Erythroblast (primary cell): Measurements from ENCODE around the gene MLST8.
A peak's percentile ranks its signal among the peaks of the same experiment; 100 is the strongest.
"Not testable (repeated sequence)": the region's sequence is repeated elsewhere in the genome, so short reads cannot be mapped to it uniquely, and the experiment has no call there.

Source experiments
- DNase-seq, 2 experiments: peaks; one replicate each; lab custom pipeline; 2025; lab: John Stamatoyannopoulos, UW
- GATA1 ChIP-seq: IDR thresholded peaks from 2 replicates; pipeline ENCODE4 v1.6.1; 2011; ENCODE audit warnings: low read depth, mild to moderate bottlenecking, control low read depth, low read length, moderate library complexity
- POLR2A ChIP-seq: IDR thresholded peaks from 2 replicates; pipeline ENCODE4 v1.6.1; 2011; ENCODE audit warnings: mild to moderate bottlenecking, low read length

Gene MLST8

DNA sequence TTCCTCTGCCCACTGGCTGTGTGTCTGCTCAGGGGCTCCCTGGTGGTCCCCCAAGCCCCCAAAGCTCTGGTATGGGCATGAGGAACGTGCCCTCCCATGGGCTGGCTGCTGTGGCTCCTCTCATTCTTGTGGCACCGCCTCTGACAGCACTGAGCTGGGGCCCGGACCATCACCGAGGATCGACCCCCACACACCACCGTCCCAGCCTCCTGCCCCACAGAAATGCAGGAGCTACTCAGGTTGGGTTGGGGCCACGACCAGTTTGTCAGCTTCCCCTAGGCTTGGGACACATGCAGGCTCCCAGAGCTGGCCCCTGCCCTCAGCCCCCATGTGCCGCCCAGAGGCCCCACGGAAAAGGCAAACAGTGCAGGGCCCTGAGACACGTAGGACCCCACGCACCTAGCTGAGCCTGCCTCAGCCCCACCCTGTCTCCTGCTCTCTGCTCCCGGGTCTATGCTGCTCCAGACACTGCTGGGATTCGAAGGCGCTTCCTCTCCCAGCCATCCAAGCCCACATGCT, 5.6 kb upstream of the MLST8 start:
- no peak for DNase-seq
- TF ChIP-seq POLR2A (no peak), GATA1 (no peak)

DNA sequence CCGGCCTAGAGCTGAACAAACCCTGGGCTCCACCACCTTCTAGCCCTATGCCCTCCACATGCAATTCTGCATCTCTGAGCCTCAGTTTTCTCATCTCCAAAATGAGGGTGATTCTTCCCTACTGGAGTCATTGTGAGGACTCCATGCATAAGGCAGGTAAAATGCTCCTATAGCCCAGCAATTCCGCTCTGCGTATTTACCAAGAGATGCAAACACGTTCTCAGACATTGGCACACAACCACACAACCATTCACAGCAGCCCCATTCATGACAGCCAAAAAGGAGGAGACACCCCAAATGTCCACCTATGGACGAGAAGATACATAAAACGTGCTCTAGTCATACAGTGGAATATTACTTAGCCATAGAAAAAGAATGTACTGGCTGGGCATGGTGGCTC, 4.9 kb upstream of the MLST8 start:
- no peak for TF ChIP-seq GATA1
- no peak for TF ChIP-seq POLR2A
- no peak for DNase-seq

DNA sequence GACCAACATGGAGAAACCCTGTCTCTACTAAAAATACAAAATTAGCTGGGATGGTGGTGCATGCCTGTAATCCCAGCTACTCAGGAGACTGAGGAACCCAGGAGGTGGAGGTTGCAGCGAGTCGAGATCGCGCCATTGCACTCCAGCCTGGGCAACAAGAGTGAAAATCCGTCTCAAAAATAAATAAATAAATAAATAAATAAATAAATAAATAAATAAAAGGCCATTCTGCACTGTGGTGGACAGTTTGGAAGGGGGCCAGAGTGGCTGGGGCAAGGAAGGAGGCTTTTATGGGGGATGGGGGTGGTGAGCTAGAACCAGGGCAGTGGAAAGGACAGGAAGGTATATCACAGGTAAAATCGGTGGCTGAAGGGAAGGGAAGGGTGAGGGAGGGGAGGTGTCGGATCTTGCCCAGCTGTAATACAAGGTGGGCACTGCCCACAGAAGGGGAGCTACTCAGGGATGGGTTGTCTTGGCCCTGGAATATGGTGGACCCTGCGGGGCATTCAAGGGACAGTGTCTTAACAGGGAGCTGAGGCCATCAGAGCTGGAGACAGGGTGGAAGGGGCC, 2.0 kb upstream of the MLST8 start:
- not testable (repeated sequence) for DNase-seq

DNA sequence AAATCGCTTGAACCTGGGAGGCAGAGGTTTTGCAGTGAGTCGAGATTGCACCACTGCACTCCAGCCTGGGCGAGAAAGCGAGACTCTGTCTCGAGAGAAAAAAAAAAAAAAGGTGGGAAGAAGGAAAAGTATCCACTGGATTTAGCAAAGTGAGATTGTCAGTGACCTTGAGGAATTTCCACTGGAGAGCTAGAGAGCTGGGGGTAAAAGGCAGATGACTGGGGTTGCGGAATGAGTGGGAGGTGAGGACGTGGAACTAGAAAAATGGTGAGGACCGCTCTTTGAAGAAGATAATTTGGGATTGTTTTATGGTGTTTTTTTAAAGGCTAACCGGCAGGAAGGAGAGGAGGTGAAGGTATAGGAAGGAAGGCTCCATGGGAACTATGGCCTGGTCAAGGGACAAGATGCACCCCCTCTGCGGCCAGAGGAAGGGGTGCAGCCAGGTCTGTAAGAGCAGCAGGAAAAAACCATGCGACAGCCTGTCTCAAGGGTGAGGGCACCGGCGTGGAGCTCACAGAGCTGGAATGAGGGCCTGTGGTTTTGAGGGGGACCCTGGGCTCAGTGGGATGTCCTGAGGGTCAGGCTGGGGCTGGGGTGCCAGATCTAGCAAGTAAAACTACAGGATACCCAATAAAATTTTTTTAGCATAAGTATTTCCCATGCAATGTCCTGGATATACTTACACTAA, 694 bp upstream of the MLST8 start:
- no peak for DNase-seq
- TF ChIP-seq GATA1, result no peak
- no peak for TF ChIP-seq POLR2A

DNA sequence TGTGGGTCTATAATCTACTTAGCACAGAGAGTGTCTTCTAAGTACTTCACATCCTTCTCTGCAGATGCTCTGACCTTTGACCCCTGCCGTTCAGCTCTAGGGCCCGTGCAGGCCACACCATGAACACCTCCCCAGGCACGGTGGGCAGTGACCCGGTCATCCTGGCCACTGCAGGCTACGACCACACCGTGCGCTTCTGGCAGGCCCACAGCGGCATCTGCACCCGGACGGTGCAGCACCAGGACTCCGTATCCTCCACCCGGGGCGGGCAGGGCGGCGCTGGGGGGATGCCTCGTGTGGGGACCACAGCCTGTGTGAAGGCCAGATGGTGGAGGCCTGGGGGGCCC, 686 bp downstream of the MLST8 start:
- TF ChIP-seq GATA1, result no peak
- DNase-seq, result no peak

DNA sequence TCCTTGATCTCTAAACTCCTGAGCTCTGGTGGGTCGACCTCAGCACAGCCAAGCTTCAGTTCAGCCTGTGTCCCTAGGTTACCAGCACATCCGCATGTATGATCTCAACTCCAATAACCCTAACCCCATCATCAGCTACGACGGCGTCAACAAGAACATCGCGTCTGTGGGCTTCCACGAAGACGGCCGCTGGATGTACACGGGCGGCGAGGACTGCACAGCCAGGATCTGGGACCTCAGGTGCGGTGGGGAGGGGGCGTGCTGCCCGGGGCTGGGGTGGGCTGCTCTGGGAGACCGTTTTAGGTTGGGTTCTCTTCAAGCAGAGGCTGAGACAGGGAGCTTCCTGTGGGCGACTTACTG, 1.1 kb downstream of the MLST8 start:
- TF ChIP-seq GATA1, result no peak
- no peak for TF ChIP-seq POLR2A
- DNase-seq, result no peak

DNA sequence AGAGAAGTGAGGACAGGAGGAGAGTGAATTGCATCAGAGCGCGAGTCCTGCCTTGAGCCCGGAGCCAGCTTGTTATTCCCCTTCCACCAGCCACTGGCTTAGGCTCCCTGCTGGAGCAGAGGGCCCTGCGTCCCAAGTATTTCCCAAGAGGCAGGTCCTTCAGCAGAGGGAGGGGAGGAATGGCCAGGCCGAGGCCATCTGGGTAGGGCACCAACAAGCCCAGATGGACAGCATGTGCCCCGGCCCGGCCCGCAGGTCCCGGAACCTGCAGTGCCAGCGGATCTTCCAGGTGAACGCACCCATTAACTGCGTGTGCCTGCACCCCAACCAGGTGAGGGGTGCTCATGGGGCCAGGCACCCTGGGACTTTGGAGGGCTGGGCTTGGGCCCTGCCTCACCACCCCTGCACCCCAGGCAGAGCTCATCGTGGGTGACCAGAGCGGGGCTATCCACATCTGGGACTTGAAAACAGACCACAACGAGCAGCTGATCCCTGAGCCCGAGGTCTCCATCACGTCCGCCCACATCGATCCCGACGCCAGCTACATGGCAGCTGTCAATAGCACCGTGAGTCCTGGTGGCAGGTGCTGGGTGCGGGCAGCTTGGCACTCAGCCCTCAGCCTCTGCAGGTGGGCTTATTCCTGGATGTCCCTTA, 1.7 kb downstream of the MLST8 start:
- TF ChIP-seq POLR2A, result no peak
- DNase-seq, result no peak

DNA sequence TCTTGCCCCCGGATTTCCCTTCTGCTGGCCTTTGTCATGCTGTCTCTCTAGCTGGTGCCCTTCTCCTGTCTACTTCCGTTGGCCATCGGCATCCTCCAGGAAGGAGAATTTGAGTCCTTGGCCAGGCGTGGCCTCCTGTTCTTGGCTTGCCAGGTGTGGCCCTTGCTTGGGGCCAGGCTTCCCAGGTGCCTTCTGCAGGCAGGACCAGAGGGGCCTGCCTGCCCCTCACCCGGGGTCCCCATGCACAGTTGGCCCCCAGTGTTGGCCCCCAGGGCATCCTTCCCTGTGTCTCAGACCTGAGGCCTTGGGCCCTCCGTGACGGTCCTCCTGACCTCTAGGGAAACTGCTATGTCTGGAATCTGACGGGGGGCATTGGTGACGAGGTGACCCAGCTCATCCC, 2.6 kb downstream of the MLST8 start:
- TF ChIP-seq GATA1, result no peak
- no peak for TF ChIP-seq POLR2A
- no peak for DNase-seq

DNA sequence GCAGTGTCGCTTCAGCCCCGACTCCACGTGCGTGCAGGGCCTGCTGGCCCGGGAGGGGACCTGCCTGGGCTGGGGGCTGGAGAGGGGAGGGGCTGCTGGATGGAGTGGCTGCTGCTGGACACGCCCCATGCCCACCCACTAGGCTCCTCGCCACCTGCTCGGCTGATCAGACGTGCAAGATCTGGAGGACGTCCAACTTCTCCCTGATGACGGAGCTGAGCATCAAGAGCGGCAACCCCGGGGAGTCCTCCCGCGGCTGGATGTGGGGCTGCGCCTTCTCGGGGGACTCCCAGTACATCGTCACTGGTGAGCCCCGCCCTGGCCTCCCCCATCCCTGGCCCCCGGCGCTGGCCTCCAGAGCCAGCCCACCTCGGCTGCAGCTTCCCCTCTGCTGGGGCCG, 3.1 kb downstream of the MLST8 start:
- DNase-seq, result no peak
- no peak for TF ChIP-seq GATA1
- no peak for TF ChIP-seq POLR2A

DNA sequence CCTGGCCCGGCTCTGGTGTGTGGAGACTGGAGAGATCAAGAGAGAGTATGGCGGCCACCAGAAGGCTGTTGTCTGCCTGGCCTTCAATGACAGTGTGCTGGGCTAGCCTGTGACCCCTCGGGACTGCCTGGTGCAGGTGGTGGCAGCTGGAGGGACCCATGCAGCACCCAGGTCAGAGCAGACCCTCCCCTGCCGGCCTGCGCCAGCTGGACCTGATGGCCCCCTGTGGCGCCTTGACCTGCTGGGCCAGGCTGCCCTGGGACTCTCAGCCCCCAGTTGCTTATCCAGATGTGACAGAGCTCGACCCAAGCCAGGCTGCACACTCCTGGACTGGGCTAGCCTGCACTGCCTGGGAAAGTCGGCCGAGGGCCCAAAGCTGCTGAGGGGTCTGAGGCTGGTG, 3.5 kb downstream of the MLST8 start:
- TF ChIP-seq GATA1, result no peak
- no peak for TF ChIP-seq POLR2A
- DNase-seq, result no peak

DNA sequence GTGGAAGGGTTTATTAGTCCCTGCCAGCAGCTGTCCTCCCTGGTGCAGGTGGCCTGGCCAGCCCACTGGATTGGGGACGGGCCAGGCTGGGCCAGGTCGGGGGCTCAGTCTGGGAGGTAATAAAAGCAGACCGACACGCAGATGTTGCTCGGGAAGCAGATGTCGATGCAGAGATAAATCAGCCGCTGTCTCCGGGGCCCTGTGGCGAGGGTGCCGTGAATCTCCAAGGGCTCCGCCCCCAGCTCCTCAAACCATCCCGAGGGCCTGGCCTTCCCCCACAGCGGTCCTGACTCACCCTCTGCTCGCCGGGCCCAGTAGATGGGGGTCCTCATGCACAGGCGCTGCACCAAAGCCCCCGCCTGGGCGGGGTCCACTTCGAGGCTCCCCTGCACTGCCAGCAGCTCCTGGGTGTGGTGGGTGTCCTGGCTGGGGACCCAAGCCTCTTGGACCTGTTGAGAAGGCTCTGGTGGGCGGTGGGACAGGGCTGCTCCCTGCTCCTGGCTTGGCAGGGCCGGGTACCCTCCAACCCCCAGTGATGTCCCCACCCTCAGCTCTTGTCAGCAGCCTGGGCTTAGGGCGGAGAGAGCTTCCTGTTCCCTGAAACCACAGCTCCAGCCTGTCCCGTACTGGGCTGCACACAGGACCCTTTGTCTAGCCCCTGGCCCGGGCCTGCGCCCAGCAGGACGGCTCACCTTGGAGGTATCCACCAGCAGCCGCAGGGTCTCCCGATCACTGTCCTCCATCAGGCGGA, 4.2 kb downstream of the MLST8 start:
- TF ChIP-seq GATA1 (no peak), POLR2A (no peak)
- peak in 1 of 2 experiments; percentile 27 for DNase-seq

DNA sequence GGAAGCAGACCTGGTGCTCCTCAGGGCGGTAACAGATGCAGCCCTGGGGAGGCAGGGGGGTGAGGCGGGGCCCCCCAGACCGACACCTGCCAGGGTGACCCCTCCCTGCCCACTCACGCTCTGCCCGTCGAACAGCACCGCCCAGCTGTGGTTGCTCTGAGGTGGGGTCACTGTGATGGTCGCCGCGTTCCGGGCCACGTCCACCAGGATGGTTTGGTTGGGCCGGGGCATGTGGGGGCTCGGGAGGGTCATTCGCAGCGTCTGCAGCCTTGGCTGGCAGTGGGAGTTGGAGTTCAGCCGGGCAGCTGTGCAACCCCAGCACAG, 4.7 kb downstream of the MLST8 start:
- no peak for DNase-seq
- no peak for TF ChIP-seq POLR2A
- no peak for TF ChIP-seq GATA1

DNA sequence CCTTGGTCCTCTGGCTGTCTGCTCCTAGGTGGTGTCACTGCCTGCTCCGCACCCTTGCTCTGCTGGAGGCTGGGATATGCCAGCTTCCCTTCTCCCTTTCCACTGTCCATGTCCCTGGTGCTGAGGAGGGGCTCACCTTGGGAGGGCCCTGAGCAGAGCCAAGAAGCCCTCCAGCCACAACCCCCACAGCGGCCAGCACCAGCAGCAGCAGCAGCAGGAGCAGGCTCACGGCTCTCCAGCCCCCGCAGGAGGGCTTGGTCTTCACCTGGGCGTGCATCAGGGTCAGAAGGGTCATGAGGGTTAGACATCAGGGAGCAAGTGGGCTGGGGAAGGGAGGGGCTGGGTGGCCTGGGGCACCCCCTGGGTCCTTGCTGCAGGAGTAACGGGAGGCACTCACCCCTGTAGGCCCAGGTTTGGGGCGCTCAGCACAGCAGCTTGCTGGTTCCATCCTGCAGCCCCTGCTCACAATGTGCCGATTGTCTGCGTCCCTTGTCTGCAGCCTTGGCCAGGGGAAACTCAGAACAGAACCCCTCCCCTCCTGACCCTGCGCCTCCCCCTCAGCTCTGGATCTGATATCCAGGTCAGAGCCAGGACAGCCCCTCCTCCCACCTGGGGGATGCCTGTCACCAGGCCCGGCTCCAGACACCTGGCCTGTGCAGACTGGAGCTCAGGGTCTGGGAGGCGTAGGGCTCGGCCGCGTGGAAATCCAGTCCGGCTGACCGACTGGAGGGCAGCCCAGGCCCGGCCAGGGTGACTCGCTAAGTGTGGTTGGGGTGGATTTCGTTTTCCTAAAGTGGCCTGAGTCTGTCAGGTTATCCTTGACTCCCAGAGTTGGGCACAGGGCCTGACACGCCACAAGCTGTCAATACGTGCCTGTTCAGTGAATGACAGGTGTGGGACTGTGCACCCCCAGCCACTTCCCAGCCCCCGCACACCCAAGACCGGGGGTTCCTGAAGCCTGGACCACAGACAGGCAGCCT, 5.4 kb downstream of the MLST8 start, which contains the start of gene BRICD5:
BRICD5 (minus strand) TSS at position 478 of the 980 bp plus-strand sequence; CDS start at position 448, 30 bp downstream.
- TF ChIP-seq POLR2A (no peak), GATA1 (no peak)
- no peak for DNase-seq

DNA sequence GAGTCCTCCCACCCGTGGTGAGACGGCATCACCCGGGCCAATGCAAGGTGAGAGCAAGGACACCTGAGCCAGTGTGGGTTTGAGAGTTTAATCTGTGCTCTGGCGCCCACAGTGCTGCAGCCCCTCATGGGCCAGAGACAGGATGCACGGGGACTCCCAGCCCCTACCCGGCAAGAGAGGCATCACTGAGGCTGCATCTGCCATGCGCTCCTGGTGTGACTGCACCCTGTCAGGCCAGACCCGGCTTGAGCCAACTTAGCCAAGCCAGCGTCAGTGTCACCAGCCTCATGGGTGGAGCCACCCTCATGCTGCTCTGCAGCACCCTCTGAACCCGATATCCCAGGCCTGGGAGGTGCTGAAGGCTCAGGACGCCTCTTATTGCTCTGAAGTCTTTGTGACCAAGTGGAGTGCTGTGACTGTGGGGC, 6.7 kb downstream of the MLST8 start:
- no peak for DNase-seq
- TF ChIP-seq POLR2A, result peak; percentile 11
- no peak for TF ChIP-seq GATA1
